Stimulated activated CD8-positive, alpha-beta memory T cell treated with anti-CD3 and anti-CD28 coated beads, Interleukin-2, amount 100 ng/mL, for 1 hour (primary cell): Measurements from ENCODE around the gene GOT1.

Experiments
- DNase-seq, 2 donors: peaks; one replicate each; pipeline ENCODE4 v3.0.0-alpha.2; 2020; ENCODE audit warnings: low read depth in 2 of 2

Gene GOT1

GRCh38 chr10:99433378-99434020 lies 3.1 kb upstream of the GOT1 start:
- no peak for DNase-seq

GRCh38 chr10:99432881-99433280 lies 2.5 kb upstream of the GOT1 start:
- DNase-seq, result no peak

- no peak for DNase-seq
These were observed 1.6 kb upstream of the GOT1 start for GRCh38 chr10:99432047-99432446.

GRCh38 chr10:99431190-99431760 lies 851 bp upstream of the GOT1 start:
- DNase-seq, result no peak

GRCh38 chr10:99430116-99430450 lies 341 bp downstream of the GOT1 start:
- no peak for DNase-seq

- no peak for DNase-seq
These were observed 818 bp downstream of the GOT1 start for GRCh38 chr10:99429517-99430095.

- DNase-seq, result no peak
These were observed 2.7 kb downstream of the GOT1 start for GRCh38 chr10:99427566-99428190.

GRCh38 chr10:99426689-99427088 lies 3.7 kb downstream of the GOT1 start:
- DNase-seq, result no peak

- no peak for DNase-seq
These were observed 5.2 kb downstream of the GOT1 start for GRCh38 chr10:99425204-99425603.

GRCh38 chr10:99424656-99425055 lies 5.8 kb downstream of the GOT1 start:
- DNase-seq, result no peak

- no peak for DNase-seq
These were observed 7.8 kb downstream of the GOT1 start for GRCh38 chr10:99422529-99423096.

GRCh38 chr10:99421233-99421739 lies 9.1 kb downstream of the GOT1 start:
- DNase-seq, result no peak

- no peak for DNase-seq
These were observed 10.7 kb downstream of the GOT1 start for GRCh38 chr10:99419688-99420087.

- DNase-seq, result no peak
These were observed 11.4 kb downstream of the GOT1 start for GRCh38 chr10:99418910-99419624.

- no peak for DNase-seq
These were observed 18.3 kb downstream of the GOT1 start for GRCh38 chr10:99412099-99412498.

- no peak for DNase-seq
These were observed 18.9 kb downstream of the GOT1 start for GRCh38 chr10:99411546-99411945.

- no peak for DNase-seq
These were observed 19.5 kb downstream of the GOT1 start for GRCh38 chr10:99410876-99411275.

GRCh38 chr10:99410146-99410545 lies 20.3 kb downstream of the GOT1 start:
- no peak for DNase-seq

GRCh38 chr10:99406149-99406548 lies 24.3 kb downstream of the GOT1 start:
- no peak for DNase-seq

GRCh38 chr10:99403674-99404073 lies 26.8 kb downstream of the GOT1 start:
- no peak for DNase-seq

GRCh38 chr10:99399664-99400063 lies 30.8 kb downstream of the GOT1 start:
- no peak for DNase-seq

GRCh38 chr10:99396471-99396870 lies 34.0 kb downstream of the GOT1 start:
- DNase-seq, result no peak
